NCI-H146 (cell line): ENCODE data around the gene RNASE13.
"Not testable (repeated sequence)": the region's sequence is repeated elsewhere in the genome, so short reads cannot be mapped to it uniquely, and the experiment has no call there.

ENCODE experiments used
- DNase-seq: peaks from one replicate; lab custom pipeline; 2025; lab: John Stamatoyannopoulos, UW

RNASE13 gene

GRCh38 chr14:20988717-20989470 lies 45.7 kb downstream of the RNASE13 start:
- DNase-seq: no peak

GRCh38 chr14:20986811-20987210 lies 47.8 kb downstream of the RNASE13 start:
- DNase-seq: no peak

DNA sequence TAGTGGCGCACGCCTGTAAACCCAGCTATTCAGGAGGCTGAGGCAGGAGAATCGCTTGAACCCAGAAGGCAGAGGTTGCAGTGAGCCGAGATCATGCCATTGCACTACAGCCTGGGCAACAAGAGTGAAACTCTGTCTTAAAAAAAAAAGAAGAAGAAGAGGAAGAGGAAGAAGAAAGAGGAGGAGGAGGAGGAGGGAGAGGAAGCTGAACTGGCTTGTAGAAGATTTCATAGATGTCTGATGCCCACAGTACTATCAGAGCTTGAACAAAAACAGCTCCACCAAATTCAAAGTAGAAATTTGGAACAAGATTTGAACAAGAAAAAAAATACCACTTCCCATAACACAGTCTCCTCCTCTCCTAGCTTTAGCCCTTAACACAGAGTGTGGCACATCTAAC lies 49.0 kb downstream of the RNASE13 start:
- DNase-seq: not testable (repeated sequence)
